NCI-H460 (cell line): ENCODE results near the gene ATXN7L1. TPM values are rescaled to one million over a fixed set of nuclear protein-coding genes. Genes with fewer than 3 reads are reported as not detected.

Experiments used
- DNase-seq: peaks from one replicate; pipeline ENCODE4 v3.0.0-alpha.2; 2016; ENCODE audit warnings: low read depth; ENCODE audit errors: extremely low read depth
- total RNA-seq: library from RNA; depleted of rRNA; stranded (reverse); fragments of >200 nt; shearing (Covaris generic); gene quantifications from 2 replicates; pipeline ENCODE4 v1.2.3, GENCODE V29; 2014

The ATXN7L1 gene
- total RNA-seq, 1 experiment from 2014 or later = 4.9 TPM

DNA sequence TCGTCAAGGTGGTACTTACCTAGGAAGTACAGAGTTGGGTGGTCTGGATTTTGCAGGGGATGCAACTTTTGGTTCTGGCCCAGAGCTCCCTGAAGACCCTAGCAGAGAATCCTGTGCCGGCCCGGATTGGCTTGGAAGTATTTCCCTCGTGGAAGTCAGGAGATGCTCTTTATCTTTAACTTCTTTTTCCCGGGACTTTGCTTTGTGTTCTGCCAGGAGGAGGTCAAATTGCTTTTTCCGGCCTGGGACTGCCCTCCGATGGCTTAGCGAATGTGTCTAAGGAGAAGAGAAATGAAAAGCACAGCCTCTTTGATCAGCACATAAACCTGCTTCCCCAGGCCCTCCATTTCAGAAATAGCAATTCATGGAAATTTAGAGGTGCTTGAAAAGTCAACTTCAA is 238.1 kb downstream of the ATXN7L1 start:
- DNase-seq = no peak

- no peak for DNase-seq
Measured at GRCh38 chr7:105637755-105638154, 238.6 kb downstream of the ATXN7L1 start.

DNA sequence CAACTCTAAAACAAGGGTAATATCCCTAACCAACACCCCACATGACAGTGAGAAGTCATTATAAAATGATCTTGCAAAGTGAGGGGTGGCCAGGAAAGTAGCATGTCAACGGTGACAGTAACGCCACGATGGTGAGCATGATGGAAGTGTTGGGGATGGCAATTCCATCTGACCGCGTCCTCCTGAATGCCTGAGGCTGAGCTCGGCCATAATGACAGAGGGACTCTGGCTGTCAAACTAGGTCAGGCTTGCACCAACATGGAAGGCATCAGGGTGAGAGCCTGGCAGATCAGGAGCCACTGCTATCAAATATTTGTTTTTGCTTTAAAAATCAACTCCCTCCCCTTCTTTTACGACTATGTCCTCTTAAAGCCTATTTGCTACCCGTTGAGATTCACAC is 239.4 kb downstream of the ATXN7L1 start:
- DNase-seq = no peak

- DNase-seq = no peak
Measured at GRCh38 chr7:105635197-105635596, 241.2 kb downstream of the ATXN7L1 start.

DNA sequence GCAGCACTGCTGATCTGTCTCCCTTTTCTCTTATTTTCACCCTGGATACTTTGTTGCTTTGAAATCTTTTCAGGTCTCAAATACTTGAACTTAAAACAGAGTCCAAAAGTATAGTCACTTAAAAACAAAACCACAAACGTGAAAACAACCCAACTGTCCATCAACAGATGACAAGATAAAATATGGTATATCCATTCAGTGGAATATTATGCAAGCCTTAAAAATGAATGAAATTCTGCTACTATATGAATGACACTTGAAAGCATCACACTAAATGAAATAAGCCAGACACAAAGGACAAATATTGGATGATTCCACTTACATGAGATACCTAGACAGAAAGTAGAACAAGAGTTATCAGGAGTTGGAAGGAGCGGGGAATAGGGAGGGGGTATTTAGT is 250.4 kb downstream of the ATXN7L1 start:
- no peak for DNase-seq

GRCh38 chr7:105623906-105624305 is 252.5 kb downstream of the ATXN7L1 start:
- DNase-seq = no peak

- no peak for DNase-seq
Measured at GRCh38 chr7:105623378-105623777, 253.0 kb downstream of the ATXN7L1 start.

DNA sequence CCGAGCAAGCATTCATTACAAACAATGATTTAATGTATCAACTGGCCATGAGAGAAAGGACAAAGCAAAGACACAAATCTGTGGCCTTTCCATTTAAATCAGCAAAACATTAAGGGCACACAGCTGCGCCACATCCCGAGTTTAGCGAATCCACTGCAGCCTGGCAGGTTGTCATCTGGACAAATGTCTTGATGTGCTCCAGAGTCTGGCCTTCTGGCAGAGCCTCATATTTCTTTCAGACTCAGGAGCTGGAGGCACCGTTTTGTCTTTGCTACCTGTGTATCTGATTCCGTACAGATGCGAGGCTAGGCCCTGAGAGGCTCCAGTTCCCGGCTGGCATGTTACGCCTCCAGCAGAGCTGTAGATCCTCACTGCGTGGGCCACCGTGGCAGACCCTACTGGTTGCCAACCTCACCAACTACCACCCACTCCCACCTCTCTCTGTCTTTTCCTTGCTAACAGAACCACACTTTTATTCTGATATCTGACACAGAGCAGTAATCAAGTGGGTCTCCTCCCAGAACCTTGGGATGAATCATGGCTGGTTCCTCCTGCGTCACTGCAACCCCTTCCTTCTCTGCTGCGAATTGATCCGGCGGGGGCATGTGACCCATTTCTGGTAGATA is 254.2 kb downstream of the ATXN7L1 start:
- no peak for DNase-seq

DNA sequence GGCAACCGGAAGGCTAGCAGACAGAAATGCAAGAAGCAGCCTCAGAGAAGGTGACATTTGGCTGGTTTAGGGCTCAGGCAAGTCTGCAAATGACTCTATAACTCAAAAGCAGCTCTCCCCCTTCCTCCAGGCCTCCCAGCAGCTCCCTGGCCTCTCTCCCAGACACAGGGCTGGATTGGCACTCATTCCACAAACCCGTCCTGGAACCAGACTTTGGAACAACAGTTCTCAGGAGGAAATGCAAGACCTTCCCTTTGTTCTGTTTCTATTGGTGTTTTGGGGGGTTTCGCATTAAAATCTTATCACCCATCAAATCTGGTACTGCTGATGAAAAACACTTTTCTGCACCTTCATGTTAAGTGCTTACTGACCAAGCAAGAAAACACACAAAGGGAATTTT is 254.8 kb downstream of the ATXN7L1 start:
- no peak for DNase-seq

DNA sequence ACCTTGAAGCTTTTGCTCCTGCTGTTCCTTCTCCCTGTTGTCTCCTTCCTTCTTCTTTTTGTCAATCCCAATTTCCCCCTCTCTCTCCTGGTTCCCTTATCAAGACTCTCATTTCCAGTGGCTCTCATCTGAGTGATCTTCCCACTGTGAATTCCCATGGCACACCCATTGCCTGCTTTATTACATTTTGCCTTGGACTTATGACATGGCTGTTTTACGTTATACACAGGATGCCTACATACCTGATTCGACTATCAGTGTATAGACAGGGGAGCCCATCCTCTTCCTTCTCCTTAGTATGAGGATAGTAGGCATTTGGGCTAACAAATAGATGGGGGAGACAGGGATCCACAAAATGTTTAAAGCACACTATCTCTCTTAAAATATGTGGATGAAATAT is 255.2 kb downstream of the ATXN7L1 start:
- DNase-seq = no peak

- DNase-seq = no peak
Measured at GRCh38 chr7:105619590-105619989, 256.8 kb downstream of the ATXN7L1 start.

DNA sequence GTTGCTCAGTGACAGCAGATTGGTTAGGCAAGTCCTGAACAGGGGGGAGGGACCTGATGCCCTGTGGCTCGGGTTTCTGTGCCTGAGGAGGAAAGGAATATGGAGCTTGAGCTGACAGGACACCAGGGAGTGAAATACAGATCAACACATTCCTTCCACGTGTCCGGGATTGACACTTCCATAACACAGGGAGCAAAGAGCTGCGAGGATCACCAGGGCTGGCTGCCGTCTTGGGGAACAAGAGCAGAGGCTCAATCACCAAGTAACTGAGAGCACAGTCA is 258.4 kb downstream of the ATXN7L1 start:
- DNase-seq = no peak

- DNase-seq = no peak
Measured at GRCh38 chr7:105617280-105618015, 259.0 kb downstream of the ATXN7L1 start.

DNA sequence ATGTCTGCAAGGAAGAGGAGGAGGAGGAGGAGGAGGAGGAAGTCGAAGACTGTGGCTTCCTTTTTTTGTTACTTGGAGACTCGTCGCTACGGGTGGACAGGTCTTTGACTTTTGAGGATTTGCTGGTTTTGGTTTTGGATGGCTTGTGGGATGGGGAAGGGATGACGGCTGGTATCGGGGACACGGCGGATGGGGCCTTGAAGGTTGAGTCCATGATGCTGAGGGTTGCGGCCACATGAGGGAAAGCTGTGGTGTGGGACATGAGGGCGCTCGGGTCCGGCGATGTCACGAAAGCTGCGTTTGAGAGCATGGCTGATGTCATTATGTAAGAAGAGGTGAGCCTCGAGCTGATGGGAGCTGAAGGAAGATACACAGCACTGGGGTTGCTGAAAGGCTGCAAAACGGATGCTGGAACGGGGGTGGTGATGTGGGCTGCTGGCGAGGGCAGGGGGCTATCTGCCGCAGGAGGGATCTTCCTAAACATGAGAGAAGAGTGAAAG is 262.0 kb downstream of the ATXN7L1 start:
- no peak for DNase-seq

- no peak for DNase-seq
Measured at GRCh38 chr7:105613611-105614330, 262.6 kb downstream of the ATXN7L1 start.

GRCh38 chr7:105612806-105613205 is 263.6 kb downstream of the ATXN7L1 start:
- DNase-seq = no peak

DNA sequence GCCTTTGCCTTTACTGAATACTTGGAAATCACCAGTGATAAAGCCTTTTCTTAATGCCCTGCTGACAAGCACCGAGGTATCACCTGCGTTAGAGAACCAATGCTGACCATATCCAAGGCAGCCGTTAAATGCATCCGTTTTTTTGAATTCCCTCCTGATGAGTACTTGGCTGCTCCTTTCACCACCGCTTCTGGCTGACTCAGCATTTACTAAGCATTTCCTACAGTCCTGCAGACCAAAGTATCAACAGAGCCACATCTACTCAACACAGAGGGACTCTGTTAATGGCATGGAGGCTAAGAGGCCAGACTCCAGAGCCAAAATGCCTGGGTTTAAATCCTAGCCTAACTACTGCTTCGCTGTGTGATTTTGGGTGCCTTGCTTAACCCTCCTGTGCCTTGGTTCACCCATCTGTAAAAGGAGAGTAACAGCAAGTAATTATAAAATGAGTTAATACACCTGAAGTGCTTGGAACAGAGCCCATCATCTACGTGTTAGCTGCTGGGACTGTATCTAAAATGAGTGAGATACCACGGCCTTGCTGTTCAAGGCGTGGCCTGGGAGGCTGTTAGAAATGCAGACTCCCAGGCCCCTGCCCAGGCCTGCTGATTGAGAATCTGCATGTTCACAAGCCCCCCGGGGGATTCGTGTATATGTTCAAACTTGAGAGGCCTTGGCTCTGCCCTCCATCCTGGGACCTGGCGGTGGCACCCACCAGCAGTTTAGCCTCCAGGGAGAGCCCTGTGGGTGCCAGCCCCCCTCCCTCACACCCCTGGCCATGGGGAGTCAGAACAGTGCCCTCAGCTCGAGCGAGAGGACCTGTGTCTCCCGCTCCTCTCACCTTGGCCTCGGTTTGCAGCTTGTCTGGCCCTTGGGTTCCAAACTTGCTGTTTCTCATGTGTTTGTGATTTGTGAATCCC is 264.3 kb downstream of the ATXN7L1 start:
- DNase-seq = no peak

DNA sequence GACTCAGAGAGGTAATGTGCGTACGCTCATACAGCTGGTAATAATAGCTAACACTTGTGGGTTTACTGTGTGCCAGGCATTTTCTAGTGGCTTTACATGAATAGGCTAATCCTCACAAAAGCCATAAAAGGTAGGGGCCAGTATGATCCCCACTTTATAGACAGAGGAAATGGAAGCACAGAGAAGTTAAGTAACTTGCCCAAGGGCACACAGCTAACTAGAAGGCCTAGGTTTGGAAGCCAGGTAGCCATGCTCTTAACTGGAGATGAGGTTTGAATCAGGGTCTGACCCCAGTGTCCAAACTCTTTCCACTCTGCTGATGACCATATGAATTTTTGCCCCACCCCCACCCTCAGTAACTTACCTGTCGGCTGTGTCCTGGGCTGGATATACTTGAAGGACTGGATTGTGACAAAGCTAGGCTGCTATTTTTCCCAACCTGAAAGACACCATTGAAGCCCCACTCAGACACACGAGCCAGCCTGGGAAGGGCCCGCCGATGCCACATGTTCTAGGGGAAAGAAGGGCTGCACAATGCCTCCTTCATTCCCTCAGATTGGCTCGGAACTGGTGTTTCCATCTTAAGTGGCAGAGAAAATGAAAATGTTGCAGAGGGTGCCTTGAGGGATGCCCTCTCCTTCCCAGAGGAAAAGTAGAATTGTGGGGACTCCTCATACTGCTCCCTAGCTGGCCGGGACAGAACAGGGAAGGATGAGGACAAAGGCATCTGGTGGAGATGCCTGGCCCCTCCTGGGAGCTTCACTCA is 266.1 kb downstream of the ATXN7L1 start:
- no peak for DNase-seq

- no peak for DNase-seq
Measured at GRCh38 chr7:105602325-105603305, 273.8 kb downstream of the ATXN7L1 start.
